Karpas-422 (cell line): ENCODE data around the gene GALNT3. TPM values are rescaled to one million over a fixed set of nuclear protein-coding genes. Genes with fewer than 3 reads are reported as not detected.
A peak's percentile ranks its signal among the peaks of the same experiment; 100 is the strongest.

Experiments used
- DNase-seq: peaks from one replicate; pipeline ENCODE4 v3.0.0-alpha.2; 2015
- H2AFZ ChIP-seq: fragments of 200-600 bp; sonication (generic); 2 replicates; pipeline ENCODE4 v1.6.1; 2014; ENCODE audit warnings: antibody characterized with exemption, low read length, mixed read lengths
- H3K27ac ChIP-seq: fragments of 200-600 bp; sonication (generic); 2 replicates; pipeline ENCODE4 v1.5.1; 2014; ENCODE audit warnings: mild to moderate bottlenecking, low read length, moderate library complexity
- H3K27me3 ChIP-seq: fragments of 200-600 bp; sonication (generic); 2 replicates; pipeline ENCODE4 v1.6.1; 2014; ENCODE audit warnings: low read length, mixed read lengths
- H3K36me3 ChIP-seq: fragments of 200-600 bp; sonication (generic); 2 replicates; pipeline ENCODE4 v1.6.1; 2014; ENCODE audit warnings: low read length, mixed read lengths; ENCODE audit not compliant: insufficient read depth
- H3K4me1 ChIP-seq: fragments of 200-600 bp; sonication (generic); 2 replicates; pipeline ENCODE4 v1.6.1; 2014; ENCODE audit warnings: mild to moderate bottlenecking, low read length, mixed read lengths
- H3K4me2 ChIP-seq: fragments of 200-600 bp; sonication (generic); 2 replicates; pipeline ENCODE4 v1.6.1; 2014; ENCODE audit warnings: low read length, low read depth, mild to moderate bottlenecking; ENCODE audit not compliant: poor library complexity, severe bottlenecking
- H3K4me3 ChIP-seq: fragments of 200-600 bp; sonication (generic); 2 replicates; pipeline ENCODE4 v1.5.1; 2014; ENCODE audit warnings: mild to moderate bottlenecking, antibody characterized with exemption, low read length, mixed read lengths
- H3K79me2 ChIP-seq: fragments of 200-600 bp; sonication (generic); 2 replicates; pipeline ENCODE4 v1.6.1; 2014; ENCODE audit warnings: mild to moderate bottlenecking, low read length, mixed read lengths
- H3K9ac ChIP-seq: fragments of 200-600 bp; sonication (generic); 2 replicates; pipeline ENCODE4 v1.6.0; 2014; ENCODE audit warnings: low read length
- H3K9me2 ChIP-seq: fragments of 200-600 bp; sonication (generic), shearing (Covaris generic); replicated peaks from 2 replicates; pipeline ENCODE4 v1.6.0; 2014; ENCODE audit warnings: mild to moderate bottlenecking, low read length, moderate library complexity; ENCODE audit not compliant: insufficient read depth
- H3K9me3 ChIP-seq: fragments of 300-700, 200-600 bp; sonication (generic); 2 replicates; pipeline ENCODE4 v1.6.1; 2014; ENCODE audit warnings: low read length, mixed read lengths
- H4K20me1 ChIP-seq: fragments of 200-600 bp; sonication (generic); 2 replicates; pipeline ENCODE4 v1.6.1; 2014; ENCODE audit warnings: mild to moderate bottlenecking, antibody characterized with exemption, low read length, low read depth; ENCODE audit not compliant: insufficient read depth
- total RNA-seq: library from RNA; depleted of rRNA; stranded (reverse); fragments of >200 nt; shearing (Covaris generic); gene quantifications from 2 replicates; pipeline ENCODE4 v1.2.3, GENCODE V29; 2014; ENCODE audit warnings: low replicate concordance

The GALNT3 gene
- total RNA-seq, 1 experiment from 2014 or later, result 3.0 TPM

GRCh38 chr2:165810418-165810817, 16.4 kb upstream of the GALNT3 start:
- Histone ChIP-seq H3K9me2 (no peaks in the 10 kb centered on the region; the same call in 1 of the 2 replicates), H2AFZ (no peak overlapping the region), H3K79me2 (no peaks in the 10 kb centered on the region), H4K20me1 (no peaks in the 10 kb centered on the region), H3K9ac (no peak overlapping the region), H3K4me1 (peaks cover 17% of the 10 kb centered on the region), H3K36me3 (no peaks in the 10 kb centered on the region), H3K9me3 (no peaks in the 10 kb centered on the region), H3K4me2 (no peak overlapping the region), H3K27ac (no peak overlapping the region), H3K27me3 (no peaks in the 10 kb centered on the region), H3K4me3 (no peak overlapping the region)
- DNase-seq, result no peak

- H3K4me3 ChIP-seq, result no peak overlapping the region
- H4K20me1 ChIP-seq, result no peaks in the 10 kb centered on the region
- no peaks in the 10 kb centered on the region for H3K36me3 ChIP-seq
- no peaks in the 10 kb centered on the region for H3K9me3 ChIP-seq
- H2AFZ ChIP-seq, result no peak overlapping the region
- H3K9ac ChIP-seq, result no peak overlapping the region
- H3K27ac ChIP-seq, result no peak overlapping the region
- H3K4me2 ChIP-seq, result no peak overlapping the region
- H3K9me2 ChIP-seq, result no peaks in the 10 kb centered on the region
- no peaks in the 10 kb centered on the region for H3K79me2 ChIP-seq
- H3K4me1 ChIP-seq, result no peaks in the 10 kb centered on the region
- no peak for DNase-seq
- H3K27me3 ChIP-seq, result no peaks in the 10 kb centered on the region
Measured at GRCh38 chr2:165804719-165805118, 10.7 kb upstream of the GALNT3 start.

GRCh38 chr2:165803123-165803760, 9.2 kb upstream of the GALNT3 start:
- H3K9ac ChIP-seq, result no peak overlapping the region
- H3K4me3 ChIP-seq, result no peak overlapping the region
- DNase-seq, result no peak
- H3K36me3 ChIP-seq, result no peaks in the 10 kb centered on the region
- H3K27ac ChIP-seq, result no peak overlapping the region
- H3K9me3 ChIP-seq, result no peaks in the 10 kb centered on the region
- H3K79me2 ChIP-seq, result no peaks in the 10 kb centered on the region
- no peaks in the 10 kb centered on the region for H3K27me3 ChIP-seq
- no peaks in the 10 kb centered on the region for H4K20me1 ChIP-seq
- H3K4me2 ChIP-seq, result no peak overlapping the region
- no peaks in the 10 kb centered on the region for H3K4me1 ChIP-seq
- H2AFZ ChIP-seq, result no peak overlapping the region
- no peaks in the 10 kb centered on the region for H3K9me2 ChIP-seq

GRCh38 chr2:165801176-165801575, 7.1 kb upstream of the GALNT3 start:
- H3K9ac ChIP-seq, result no peak overlapping the region
- no peaks in the 10 kb centered on the region for H3K9me2 ChIP-seq
- DNase-seq, result no peak
- no peaks in the 10 kb centered on the region for H3K9me3 ChIP-seq
- no peak overlapping the region for H3K4me3 ChIP-seq
- H2AFZ ChIP-seq, result no peak overlapping the region
- no peak overlapping the region for H3K4me2 ChIP-seq
- no peaks in the 10 kb centered on the region for H3K36me3 ChIP-seq
- H3K27ac ChIP-seq, result no peak overlapping the region
- H3K4me1 ChIP-seq, result no peaks in the 10 kb centered on the region
- no peaks in the 10 kb centered on the region for H3K27me3 ChIP-seq
- no peaks in the 10 kb centered on the region for H3K79me2 ChIP-seq
- H4K20me1 ChIP-seq, result no peaks in the 10 kb centered on the region

GRCh38 chr2:165796819-165797530, 2.9 kb upstream of the GALNT3 start:
- Histone ChIP-seq H3K4me3 (no peak overlapping the region), H3K9me3 (no peaks in the 10 kb centered on the region), H3K9ac (no peak overlapping the region), H3K79me2 (no peaks in the 10 kb centered on the region), H4K20me1 (no peaks in the 10 kb centered on the region), H2AFZ (no peak overlapping the region), H3K27ac (no peak overlapping the region), H3K36me3 (no peaks in the 10 kb centered on the region), H3K4me2 (no peak overlapping the region), H3K4me1 (peaks cover 11% of the 10 kb centered on the region), H3K27me3 (no peaks in the 10 kb centered on the region), H3K9me2 (no peaks in the 10 kb centered on the region)
- DNase-seq, result no peak

GRCh38 chr2:165796129-165796528, 2.1 kb upstream of the GALNT3 start:
- no peak for DNase-seq
- no peak overlapping the region for H3K4me2 ChIP-seq
- H2AFZ ChIP-seq, result no peak overlapping the region
- H3K4me1 ChIP-seq, result peaks cover 11% of the 10 kb centered on the region
- no peak overlapping the region for H3K27ac ChIP-seq
- no peaks in the 10 kb centered on the region for H3K36me3 ChIP-seq
- H3K79me2 ChIP-seq, result no peaks in the 10 kb centered on the region
- H4K20me1 ChIP-seq, result no peaks in the 10 kb centered on the region
- H3K9me2 ChIP-seq, result no peaks in the 10 kb centered on the region
- H3K27me3 ChIP-seq, result no peaks in the 10 kb centered on the region
- no peaks in the 10 kb centered on the region for H3K9me3 ChIP-seq
- H3K4me3 ChIP-seq, result no peak overlapping the region
- H3K9ac ChIP-seq, result no peak overlapping the region

GRCh38 chr2:165795011-165795410, 964 bp upstream of the GALNT3 start:
- H3K79me2 ChIP-seq, result no peaks in the 10 kb centered on the region
- H2AFZ ChIP-seq, result no peak overlapping the region
- DNase-seq, result no peak
- H3K27ac ChIP-seq, result no peak overlapping the region
- peak overlapping the region; percentile 78 for H3K4me2 ChIP-seq
- H3K4me1 ChIP-seq, result peaks cover 11% of the 10 kb centered on the region
- H3K9me2 ChIP-seq, result no peaks in the 10 kb centered on the region
- no peaks in the 10 kb centered on the region for H3K27me3 ChIP-seq
- no peak overlapping the region for H3K9ac ChIP-seq
- H3K36me3 ChIP-seq, result no peaks in the 10 kb centered on the region
- H3K4me3 ChIP-seq, result no peak overlapping the region
- H3K9me3 ChIP-seq, result no peaks in the 10 kb centered on the region
- no peaks in the 10 kb centered on the region for H4K20me1 ChIP-seq

GRCh38 chr2:165794536-165794928, 485 bp upstream of the GALNT3 start:
- peak; percentile 52 for DNase-seq
- H3K27me3 ChIP-seq, result no peaks in the 10 kb centered on the region
- H3K79me2 ChIP-seq, result no peaks in the 10 kb centered on the region
- no peak overlapping the region for H3K27ac ChIP-seq
- H2AFZ ChIP-seq, result peak overlapping the region; percentile 99
- H3K4me2 ChIP-seq, result peak overlapping the region; percentile 78
- H3K9ac ChIP-seq, result peak overlapping the region; percentile 38
- peak overlapping the region; percentile 69 for H3K4me3 ChIP-seq
- no peaks in the 10 kb centered on the region for H4K20me1 ChIP-seq
- peaks cover 11% of the 10 kb centered on the region for H3K4me1 ChIP-seq
- no peaks in the 10 kb centered on the region for H3K36me3 ChIP-seq
- H3K9me2 ChIP-seq, result no peaks in the 10 kb centered on the region
- H3K9me3 ChIP-seq, result no peaks in the 10 kb centered on the region
